GM19025 (cell line): ENCODE measurements around the gene TAF4B.
"Not testable (repeated sequence)": the region's sequence is repeated elsewhere in the genome, so short reads cannot be mapped to it uniquely, and the experiment has no call there.

ENCODE experiments used
- ATAC-seq: cut with Tn5 transposase; IDR thresholded peaks from one replicate; pipeline ENCODE4 v1.9.1; 2021; ENCODE audit warnings: mild to moderate bottlenecking, low read depth, moderate library complexity; ENCODE audit not compliant: unreplicated experiment

Gene TAF4B

DNA sequence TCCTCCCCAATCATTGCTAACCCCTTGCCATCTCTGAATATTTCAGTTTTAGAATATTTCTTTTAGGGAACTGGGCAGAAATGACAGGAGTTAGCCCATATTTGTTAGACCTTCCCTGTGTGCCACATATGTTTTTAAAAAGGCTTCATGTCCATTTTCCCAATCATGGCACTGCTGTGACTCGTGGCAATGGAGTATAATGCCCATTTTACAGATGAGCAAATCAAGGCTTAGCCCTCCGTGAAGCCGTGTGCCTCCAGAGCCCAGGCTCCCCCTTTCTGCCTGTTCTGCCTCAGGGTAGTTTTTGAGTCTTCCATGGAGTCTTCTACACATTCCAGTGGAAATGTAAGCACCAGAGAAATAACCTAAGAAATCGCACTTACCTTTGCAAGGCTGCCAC, 192.0 kb downstream of the TAF4B start:
- no peak for ATAC-seq

DNA sequence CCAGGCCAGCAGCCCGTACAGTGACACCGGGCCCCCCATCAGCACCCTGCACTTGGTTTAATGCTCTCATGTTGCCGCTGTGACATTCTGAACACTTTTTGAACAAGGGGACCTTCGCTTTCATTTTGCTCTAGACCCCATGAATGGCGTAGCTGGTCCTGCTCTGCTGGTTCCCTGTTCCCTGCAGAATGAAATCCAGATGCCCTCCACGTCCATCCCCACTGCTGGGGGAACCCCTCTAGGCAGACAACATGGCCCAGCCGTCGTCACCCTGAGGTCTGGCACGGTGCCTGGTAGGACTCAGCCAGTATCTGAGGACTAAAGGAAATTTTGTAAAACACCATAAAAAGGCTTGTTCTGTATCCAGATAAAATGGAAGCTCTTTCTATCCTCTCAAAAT, 193.5 kb downstream of the TAF4B start:
- no peak for ATAC-seq

DNA sequence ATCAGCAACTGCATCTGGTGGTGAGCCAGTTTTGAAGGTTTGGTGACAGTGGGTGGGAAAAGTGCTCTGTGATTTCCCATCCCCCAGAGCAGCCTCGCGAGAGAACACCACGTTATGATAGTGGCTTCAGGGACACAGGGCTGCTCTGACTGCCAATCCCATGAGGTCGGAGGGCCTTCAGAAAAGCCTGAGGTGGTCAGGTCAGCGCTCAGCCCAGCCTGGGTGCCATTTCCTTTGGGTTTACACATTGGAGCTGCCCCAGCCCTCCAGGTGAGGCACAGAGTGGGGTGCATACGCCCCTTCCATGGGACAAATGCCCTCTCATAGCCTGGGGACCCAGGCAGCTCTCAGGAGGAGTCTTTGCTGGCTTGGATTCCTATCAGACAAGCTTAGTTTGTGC, 195.3 kb downstream of the TAF4B start:
- ATAC-seq, result no peak

DNA sequence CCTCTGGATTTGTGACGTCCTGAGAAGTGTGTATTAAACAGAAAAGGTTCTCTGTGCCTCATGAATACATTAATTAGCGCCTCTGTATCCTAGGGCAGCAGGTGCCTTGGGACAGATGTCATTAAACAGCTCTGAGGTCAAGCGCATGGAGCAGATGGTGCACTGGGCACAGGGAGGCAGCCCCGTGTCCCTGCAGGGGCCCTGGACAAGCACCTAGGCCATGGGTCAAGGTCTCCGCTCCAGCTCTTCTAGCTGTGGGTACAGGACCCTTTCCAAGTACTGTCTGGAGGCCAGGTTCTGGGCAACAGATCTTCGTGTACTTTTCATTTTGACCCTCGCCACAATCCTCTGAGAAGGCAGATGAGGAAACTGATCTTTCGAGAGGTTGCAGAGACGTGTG, 195.7 kb downstream of the TAF4B start:
- no peak for ATAC-seq

DNA sequence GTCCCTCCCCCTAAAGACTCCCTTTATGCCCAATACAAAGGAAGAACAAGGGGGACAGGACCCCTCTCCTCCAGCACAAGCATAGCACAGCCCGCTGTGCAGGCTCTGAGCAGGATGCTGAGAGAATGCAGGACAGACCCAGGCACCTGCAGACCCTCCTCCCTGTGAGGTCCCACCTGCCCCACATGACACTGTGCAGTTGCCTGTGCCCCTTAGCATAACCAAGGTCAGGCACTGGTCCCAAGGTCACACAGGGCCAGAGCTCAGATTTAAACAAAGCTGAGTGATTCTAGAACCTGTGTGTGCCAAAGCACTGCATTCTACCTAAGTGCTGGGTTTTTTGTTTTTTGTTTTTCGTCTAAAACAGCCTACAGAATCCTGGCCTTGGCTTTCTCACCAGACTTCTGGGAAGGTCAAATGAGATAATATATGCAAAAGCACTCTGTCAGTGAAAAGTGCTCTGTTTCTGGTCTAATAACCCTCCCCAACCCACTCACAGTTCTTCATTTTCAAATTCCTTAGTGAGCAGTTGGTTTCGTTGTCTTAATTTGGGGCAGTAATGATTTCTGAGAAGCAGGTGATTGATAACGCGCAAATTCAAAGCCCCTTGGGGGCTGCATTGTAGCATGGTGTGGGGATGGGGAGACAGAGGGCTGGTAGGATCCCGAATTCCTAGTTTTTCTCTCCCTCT, 196.4 kb downstream of the TAF4B start:
- peak; percentile 78 for ATAC-seq

DNA sequence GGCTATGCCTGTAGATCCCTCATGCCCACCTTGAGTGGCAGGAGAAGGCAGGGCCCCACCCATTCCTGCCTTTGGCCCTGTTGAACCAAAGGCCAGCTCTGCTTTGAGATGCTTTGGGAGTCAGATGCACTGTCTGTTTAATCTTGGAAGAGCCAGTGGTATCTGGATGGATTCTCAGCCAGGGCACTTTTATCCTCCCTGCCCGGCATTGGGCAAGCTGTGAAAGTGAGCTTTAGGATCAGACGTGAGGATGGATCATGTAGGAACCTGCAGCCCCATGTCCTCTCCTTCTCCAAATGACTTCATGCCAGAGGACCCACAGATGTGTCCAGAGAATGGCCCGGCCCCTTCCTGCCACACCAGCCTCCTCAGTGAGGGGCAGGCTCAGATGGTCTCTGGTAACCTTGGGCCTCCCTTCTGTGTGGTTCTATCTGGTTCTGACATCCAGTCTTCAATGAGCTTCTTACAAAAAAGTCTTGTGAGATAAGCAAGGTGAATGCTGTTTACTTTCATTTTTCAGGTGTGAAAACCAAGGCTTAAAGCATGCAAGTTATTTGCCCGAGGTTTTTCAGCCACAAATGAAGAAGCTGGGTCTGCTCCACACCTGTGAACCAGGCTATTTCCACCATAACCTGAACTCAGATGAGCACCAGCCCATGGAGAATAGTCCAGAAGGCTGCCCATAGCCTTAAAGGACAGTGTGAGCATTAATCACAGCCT, 198.3 kb downstream of the TAF4B start:
- no peak for ATAC-seq

DNA sequence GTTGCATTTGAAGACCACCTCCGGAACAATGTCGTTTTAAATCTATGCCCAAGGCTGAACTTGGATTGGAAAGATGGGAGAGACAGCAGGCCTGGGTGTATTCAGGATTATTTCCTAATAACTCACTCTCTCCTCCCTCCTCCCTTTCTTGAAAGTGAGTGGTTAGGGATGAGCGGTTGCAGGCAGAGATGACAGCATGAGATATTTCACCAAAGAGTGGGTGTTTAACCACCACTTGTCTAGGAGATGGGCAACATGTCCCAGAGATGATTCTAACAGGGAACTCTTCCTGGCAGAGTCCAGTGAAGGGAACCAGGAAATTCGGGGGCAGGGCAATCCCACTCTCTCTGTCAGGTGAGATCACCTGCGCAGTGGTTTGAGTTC, 198.9 kb downstream of the TAF4B start:
- ATAC-seq, result no peak

DNA sequence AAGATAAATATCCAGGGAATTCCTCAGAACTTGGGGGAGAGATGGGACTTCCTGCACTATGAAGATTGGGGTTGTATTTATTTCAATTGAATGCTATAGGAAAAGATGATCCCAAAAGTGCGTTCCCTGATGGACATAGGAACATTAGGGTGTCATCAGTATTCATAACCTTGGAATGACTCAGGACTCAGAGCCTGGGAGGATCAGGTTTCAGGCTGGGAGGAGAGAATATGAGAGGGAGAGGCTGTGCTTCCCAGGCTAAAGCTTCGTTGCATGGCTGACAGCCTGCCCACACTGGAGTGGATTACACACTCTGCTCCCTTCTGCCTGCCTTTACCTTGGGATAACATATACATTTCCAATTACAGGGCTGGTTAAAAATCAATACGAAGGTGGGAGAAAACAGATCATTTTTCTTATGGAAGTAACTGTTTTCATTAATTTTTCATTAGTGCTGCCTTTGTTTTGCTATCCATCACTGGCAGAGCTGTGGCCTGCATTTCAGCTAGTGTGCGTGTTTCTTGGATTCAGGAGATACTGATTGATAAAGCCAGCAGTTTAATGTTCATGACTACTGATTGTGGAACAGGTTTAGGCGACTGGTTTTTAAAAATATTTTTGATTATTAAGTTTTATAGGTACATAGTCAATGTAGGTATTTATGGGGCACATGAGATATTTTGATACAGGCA, 203.4 kb downstream of the TAF4B start:
- ATAC-seq, result no peak

DNA sequence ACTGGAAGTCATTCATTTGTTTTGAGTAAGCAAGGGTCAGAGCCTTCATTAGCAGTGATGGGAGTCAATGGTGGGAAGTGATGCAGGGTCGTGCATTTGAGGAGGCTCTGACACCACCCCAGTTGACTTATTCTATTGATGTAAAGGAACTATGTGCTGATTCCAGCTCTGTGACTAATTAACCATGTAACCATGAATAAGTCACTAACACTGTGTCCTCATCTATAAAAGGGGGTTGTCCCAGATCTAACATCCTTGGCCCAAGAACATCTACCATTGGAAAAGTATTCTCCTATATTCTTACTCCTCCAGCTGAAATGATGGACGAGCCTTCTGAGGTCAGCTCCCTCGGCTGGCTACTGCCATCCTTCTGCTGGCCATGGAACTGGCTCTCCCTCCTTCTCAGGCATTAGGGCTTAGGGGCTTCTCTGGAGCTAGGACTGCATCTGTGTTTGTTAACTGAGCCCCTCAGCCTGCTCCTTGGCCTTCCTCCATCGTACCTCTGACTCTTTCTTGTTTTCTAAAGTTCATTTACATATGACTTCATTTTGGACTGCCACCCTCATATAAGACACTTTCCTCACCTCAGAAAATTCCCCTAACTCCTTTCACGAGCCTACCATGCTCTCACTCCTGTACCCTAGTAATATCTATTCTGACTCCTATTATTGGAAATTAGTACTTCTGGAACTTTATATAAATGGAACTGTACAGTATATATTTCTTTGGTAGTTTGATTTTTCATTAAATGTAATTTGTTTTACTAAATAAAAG, 206.6 kb downstream of the TAF4B start:
- peak; percentile 53 for ATAC-seq

DNA sequence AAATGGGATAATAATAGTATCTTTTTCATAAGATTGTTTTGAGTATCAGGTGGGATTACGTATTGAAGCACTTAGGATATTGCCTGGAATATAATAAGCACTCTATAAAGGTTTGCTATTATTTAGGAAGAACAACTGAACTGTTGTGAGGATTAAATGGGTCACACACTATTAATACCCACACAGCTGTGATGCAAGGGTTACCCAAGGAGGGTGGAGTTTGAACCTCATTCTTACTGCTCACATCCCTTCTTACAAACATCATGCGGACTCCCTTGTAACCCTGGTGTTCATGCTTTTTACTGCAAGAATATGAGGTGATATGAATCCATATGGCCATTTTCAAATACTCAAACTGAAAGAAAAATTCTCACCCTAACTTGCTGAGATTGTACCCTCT, 208.6 kb downstream of the TAF4B start:
- ATAC-seq, result no peak

DNA sequence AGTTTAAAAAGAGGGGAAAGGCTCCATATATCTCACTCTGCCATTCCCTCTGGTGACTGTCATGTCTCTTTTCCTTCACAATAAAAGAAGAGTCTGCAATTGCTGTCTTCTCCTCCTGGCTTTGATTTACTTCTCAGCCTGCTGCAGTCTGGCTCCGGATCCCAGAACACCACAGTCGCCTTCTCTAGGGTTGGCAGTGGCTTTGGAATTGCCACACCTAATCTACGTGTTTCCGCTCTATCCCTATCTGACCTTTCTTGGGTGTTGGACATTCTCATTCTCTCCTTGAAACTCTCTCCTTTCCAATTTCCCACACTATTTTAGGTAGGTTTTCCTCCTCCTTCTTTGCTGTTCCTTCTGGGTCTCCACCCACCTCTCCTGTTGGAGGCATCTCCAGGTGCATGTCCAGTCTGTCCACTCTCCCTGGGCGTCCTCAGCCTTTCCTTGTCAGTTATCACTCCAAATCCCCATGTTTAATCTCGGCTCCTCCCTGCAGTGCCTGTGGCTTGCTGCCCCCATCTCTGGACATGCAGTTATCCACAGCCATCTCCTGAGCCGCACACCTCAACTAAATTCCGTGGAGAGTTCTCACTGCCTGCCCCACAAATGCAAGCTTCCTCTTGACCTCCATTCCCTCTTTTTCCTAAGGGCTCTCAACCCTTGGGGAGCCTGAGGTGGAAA, 209.3 kb downstream of the TAF4B start:
- no peak for ATAC-seq

DNA sequence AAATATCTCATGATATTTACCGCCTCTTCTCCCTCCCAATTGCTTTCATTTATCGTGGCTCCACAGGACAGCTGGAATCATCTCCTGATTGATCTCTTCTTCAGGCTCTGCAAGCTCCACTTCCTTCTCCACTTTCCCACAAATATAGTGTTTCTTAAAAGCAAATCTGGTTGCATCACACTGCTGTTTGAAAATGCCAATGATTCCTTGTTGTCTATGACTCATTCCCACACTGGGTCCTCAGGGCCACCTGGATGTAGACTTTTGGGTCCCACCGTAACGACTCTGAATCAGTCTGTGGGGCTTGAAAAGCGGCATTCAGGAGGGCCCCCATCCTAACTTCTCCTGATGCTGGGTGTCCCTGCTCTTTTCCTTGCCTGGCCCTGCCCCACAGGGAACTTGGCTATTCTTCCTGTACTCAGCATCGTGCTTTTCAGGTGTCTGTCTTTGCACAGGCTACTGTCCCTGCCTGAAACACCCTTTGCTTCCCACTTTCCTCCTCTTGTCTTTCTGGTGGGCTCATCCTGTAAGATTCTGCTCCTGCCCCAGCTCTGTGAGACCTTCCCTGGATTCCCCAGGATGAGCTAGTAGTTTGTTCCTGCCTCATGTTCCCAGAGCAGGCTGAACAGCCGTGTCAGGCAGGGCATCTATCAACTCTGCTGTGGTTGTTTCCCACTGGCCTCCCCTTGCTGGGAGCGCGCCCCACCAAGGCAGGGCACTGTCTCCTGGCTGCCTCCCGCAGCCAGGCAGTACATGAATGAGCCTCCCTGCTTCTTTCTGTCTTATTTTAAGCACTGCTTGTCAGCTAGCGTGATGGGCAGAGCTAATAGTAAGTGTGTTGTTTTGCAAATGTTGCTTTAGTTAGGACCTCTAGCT, 210.2 kb downstream of the TAF4B start:
- ATAC-seq, result no peak

DNA sequence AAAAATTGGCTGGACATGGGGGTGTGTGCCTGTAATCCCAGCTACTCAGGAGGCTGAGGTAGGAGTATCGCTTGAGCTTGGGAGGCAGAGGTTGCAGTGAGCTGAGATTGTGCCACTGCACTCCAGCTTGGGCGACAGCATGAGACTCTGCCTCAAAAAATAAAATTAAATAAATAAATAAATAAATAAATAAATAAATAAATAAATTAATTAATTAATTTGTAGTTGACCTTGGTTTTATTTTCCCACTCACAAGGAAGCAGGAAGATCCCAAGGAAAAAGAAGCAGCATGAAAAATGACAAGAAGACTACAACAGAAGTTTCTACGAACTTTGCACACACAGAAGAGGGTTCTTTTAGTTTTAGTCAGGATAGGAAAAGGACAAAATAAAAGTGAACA, 211.4 kb downstream of the TAF4B start:
- ATAC-seq, result not testable (repeated sequence)

DNA sequence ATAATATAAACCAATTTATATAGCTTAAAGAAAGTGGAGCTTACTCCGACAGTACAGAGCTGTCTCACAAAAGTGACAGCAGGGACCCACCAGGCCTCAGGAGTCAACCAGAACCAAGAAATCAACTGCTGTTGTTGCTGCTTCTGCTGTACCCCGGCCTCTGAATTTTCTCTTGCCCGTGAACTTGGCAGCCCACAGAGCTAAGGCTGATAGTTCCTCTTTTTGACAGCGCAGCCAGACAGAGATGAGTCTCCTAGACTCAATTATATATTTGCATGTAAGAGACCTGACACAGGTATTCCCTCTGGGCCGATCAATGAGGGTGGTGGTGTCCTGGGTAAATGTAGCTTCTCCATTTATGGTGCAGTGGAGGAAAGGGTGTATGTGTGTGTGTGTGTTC, 212.7 kb downstream of the TAF4B start:
- peak; percentile 95 for ATAC-seq

DNA sequence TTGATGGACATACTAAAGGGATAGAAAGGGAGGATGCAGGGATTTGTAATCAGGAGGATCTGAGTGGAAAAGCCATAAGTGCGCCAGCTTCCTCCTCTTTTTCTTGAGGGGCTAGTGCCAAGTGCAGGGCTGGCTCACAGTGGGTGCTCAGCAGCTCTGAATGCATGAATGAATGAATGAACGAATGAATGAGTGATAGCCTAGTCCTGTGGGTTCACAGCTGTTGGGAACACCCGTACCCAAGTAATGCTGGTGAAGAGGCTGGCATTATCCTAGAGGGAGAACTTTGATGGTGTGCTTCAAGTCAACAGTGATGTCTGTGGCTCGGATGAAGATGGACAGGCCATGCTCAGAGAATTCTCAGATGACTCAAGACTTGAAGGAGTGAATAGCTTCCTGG, 213.3 kb downstream of the TAF4B start:
- ATAC-seq, result no peak

DNA sequence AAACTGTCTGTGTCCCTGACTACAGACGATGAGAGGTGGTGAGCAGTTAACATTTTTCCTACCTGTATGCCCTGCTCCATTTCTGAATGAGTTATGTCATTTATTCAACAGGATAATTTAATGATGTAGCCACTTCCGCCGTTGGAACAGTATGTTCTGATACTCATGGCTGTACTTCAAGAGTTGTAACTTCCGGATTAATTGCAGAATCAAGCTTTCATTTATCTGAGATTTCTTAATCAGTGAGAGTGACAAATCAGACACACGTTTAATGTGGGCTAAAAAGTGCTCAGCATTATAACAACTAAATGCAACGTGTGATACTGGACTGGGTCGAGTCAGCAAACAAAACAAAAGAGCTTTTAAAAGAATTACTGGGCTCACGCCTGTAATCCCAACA, 214.4 kb downstream of the TAF4B start:
- ATAC-seq, result no peak
